Ovary (tissue), 3 donors: ENCODE measurements around the gene SPATA31E1.
"Not testable (repeated sequence)": the region's sequence is repeated elsewhere in the genome, so short reads cannot be mapped to it uniquely, and the experiment has no call there.

Experiments
- CTCF ChIP-seq, 3 donors: fragments of 450-650 bp in 2 of 3; fragments of 200-600 bp in 1 of 3; IDR thresholded peaks; one replicate each; pipeline versions ENCODE4 v1.5.1 to v1.8.0; 2016 to 2022; ENCODE audit warnings: antibody characterized with exemption in 3 of 3, mild to moderate bottlenecking in 1 of 3
- EP300 ChIP-seq: sonication (generic); formaldehyde crosslinking; IDR thresholded peaks from one replicate; pipeline ENCODE4 v1.6.1; 2017; ENCODE audit warnings: antibody characterized with exemption
- POLR2A ChIP-seq: fragments of 450-650 bp; IDR thresholded peaks from one replicate; pipeline ENCODE4 v1.6.1; 2017; ENCODE audit warnings: antibody characterized with exemption, mild to moderate bottlenecking, moderate library complexity
- donor health status: DM: no; HTN: no; CAD: no.

- not testable (repeated sequence) for TF ChIP-seq CTCF (IDR thresholded peaks at IDR 0.05); POLR2A; EP300
Observed at GRCh38 chr9:87847817-87848216, 34.9 kb upstream of the SPATA31E1 start.
